LNCaP clone FGC (cell line): Measurements from ENCODE around the gene SNX24.
"Not testable (repeated sequence)": the region's sequence is repeated elsewhere in the genome, so short reads cannot be mapped to it uniquely, and the experiment has no call there.

Experiments
- DNase-seq: peaks from one replicate; pipeline ENCODE4 v3.0.0-alpha.2; 2011; ENCODE audit warnings: low read depth
- H3K4me3 ChIP-seq: 2 replicates; pipeline ENCODE4 v1.5.1; 2011; ENCODE audit warnings: mild to moderate bottlenecking, low read depth, low read length, control low read depth
- CTCF ChIP-seq: IDR thresholded peaks from 2 replicates; pipeline ENCODE4 v1.5.1; 2012; ENCODE audit warnings: mild to moderate bottlenecking; ENCODE audit not compliant: control insufficient read depth, insufficient read depth; ENCODE audit errors: extremely low read depth

SNX24 gene

GRCh38 chr5:122846051-122846550 lies 688 bp downstream of the SNX24 start:
- H3K4me3 ChIP-seq = peak overlapping the region; percentile 68
- no peak for TF ChIP-seq CTCF
- no peak for DNase-seq

- TF ChIP-seq CTCF = no peak
- DNase-seq = no peak
- no peak overlapping the region for H3K4me3 ChIP-seq
Observed at GRCh38 chr5:122847687-122848081, 2.3 kb downstream of the SNX24 start.

GRCh38 chr5:122849771-122850170 lies 4.4 kb downstream of the SNX24 start:
- H3K4me3 ChIP-seq = no peak overlapping the region
- TF ChIP-seq CTCF = no peak
- no peak for DNase-seq

GRCh38 chr5:122857538-122857937 lies 12.1 kb downstream of the SNX24 start:
- DNase-seq, H3K4me3 ChIP-seq: not testable (repeated sequence)

- H3K4me3 ChIP-seq = no peak overlapping the region
- no peak for TF ChIP-seq CTCF
- peak; percentile 91 for DNase-seq
Observed at GRCh38 chr5:122858451-122858850, 13.0 kb downstream of the SNX24 start.

GRCh38 chr5:122863240-122863639 lies 17.8 kb downstream of the SNX24 start:
- no peak overlapping the region for H3K4me3 ChIP-seq
- DNase-seq = no peak
- no peak for TF ChIP-seq CTCF

GRCh38 chr5:122863721-122864120 lies 18.3 kb downstream of the SNX24 start:
- no peak for TF ChIP-seq CTCF
- no peak overlapping the region for H3K4me3 ChIP-seq
- no peak for DNase-seq

- no peak overlapping the region for H3K4me3 ChIP-seq
- DNase-seq = no peak
- TF ChIP-seq CTCF = no peak
Observed at GRCh38 chr5:122864400-122864799, 19.0 kb downstream of the SNX24 start.
